ENCODE data around the gene ARHGDIG. TPM values are rescaled to one million over a fixed set of nuclear protein-coding genes. Genes with fewer than 3 reads are reported as not detected.

The ARHGDIG gene
- total and polyA plus RNA-seq, 12 donors: 0.23 to 3.5 (median 0.88) TPM; not detected in 3

DNA sequence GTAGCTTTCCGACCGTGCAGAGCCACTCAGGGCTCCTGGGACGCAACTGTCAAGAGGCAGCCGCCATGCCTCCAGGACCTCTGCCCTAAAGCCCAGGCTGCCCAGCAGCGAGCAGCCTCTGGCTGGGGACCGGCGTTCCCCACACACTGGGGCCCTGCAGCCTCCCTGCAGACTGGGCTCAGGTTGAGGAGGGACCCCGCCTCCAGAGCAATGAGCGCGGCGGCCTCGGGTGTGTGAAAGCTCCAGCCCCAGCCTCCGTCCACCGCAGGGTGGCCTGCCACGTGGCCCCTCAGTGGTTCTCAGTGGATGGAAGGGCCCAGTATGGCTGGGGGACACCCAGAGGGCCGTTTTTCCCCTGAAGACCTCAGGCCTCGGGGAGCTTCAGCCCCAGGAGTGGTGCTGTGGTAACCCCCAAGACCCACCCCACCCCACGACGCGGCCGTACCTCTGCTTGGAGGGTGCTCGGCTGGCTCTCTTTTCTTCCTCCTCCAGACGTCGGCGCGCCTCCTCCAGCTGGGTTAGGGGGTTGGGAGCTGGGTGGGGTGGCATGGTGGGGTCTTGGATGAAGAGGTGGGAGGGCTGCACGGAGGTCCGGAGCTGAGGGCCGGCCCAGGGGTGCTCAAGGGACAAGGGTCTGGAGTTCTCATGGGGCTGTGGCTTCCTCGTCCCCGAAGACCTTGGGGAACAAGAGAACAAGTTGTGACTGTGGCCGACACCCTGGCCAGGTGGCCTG lies 12.8 kb downstream of the ARHGDIG start:
- Histone ChIP-seq H3K4me3 (no peak overlapping the region), H3K4me1 (replicated peaks in 1 of 2) (no peaks in the 10 kb centered on the region), H3K27ac (no peak overlapping the region), H3K9me3 (replicated peaks in 1 of 3) (no peaks in the 10 kb centered on the region), H3K27me3 (no peaks in the 10 kb centered on the region), H3K36me3 (replicated peaks in 1 of 2) (peaks cover 0 to 42% of the 10 kb centered on the region in 2 donors)
- TF ChIP-seq POLR2A (IDR thresholded peaks at IDR 0.05) (no peak), CTCF (IDR thresholded peaks at IDR 0.05) (no peak)
- no peak for DNase-seq
- 91 to 93% (median 92%) methylated on average over 18 to 32 of the region's 32 CpGs for WGBS, 4 donors
- intact Hi-C loops (cut with DNase I): no loop called here

- Histone ChIP-seq H3K36me3 (replicated peaks in 1 of 2) (peaks cover 0 to 26% of the 10 kb centered on the region in 2 donors), H3K4me3 (no peak overlapping the region), H3K9me3 (replicated peaks in 1 of 3) (no peaks in the 10 kb centered on the region), H3K27ac (no peak overlapping the region), H3K27me3 (no peaks in the 10 kb centered on the region), H3K4me1 (replicated peaks in 1 of 2) (no peaks in the 10 kb centered on the region)
- WGBS, 4 donors: 93 to 100% (median 95%) methylated on average over 9 to 14 of the region's 14 CpGs; no CpG with 5 or more reads in 1 of the 4 donors
- TF ChIP-seq POLR2A (IDR thresholded peaks at IDR 0.05) (no peak), CTCF (IDR thresholded peaks at IDR 0.05) (no peak)
- intact Hi-C loops (cut with DNase I): no loop called here
- no peak for DNase-seq
Measured at GRCh38 chr16:296276-296675, 15.9 kb downstream of the ARHGDIG start.

DNA sequence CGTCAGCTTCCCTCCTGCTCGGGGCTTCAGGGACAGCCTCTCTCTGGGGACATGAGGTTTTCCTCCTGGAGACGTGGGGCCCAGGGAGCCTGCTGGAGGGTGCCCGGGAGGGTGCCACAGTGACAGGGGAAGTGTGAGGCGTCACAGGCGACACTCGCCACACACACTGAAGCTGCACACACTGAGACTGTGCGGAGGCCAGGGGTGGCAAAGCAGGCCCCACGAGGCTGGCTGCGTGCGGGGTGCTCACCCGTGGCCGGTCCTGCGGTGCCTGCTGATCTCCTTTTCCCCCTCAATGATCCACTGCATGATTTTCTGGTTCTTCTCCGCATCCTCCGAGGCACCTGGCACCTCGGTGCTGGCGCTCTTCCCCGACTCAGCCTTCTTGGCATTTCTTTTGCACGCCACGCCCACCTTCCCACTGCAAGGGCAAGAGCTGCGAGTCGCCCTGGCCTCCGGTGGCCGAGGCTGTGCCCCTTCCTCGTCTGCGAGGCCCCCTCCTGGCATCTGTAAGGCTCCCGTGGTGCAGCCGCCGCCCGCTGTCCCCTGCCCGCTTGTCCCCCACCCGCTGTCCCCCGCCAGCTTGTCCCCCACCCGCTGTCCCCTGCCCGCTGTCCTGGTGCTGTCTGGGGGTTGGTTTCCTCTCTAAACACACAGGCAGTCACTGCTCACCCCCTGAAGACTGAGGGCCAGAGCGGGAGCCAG lies 16.6 kb downstream of the ARHGDIG start:
- no peak overlapping the region for H3K27ac ChIP-seq
- intact Hi-C loops (cut with DNase I): no loop called here
- peaks cover 0 to 25% of the 10 kb centered on the region in 2 donors for H3K36me3 ChIP-seq (replicated peaks in 1 of 2)
- no peak overlapping the region for H3K4me3 ChIP-seq
- no peaks in the 10 kb centered on the region for H3K9me3 ChIP-seq (replicated peaks in 1 of 3)
- TF ChIP-seq POLR2A (IDR thresholded peaks at IDR 0.05) (no peak), CTCF (IDR thresholded peaks at IDR 0.05) (no peak)
- no peaks in the 10 kb centered on the region for H3K27me3 ChIP-seq
- WGBS, 4 donors: 91 to 95% (median 92%) methylated on average over 29 to 37 of the region's 37 CpGs
- no peak for DNase-seq
- H3K4me1 ChIP-seq (replicated peaks in 1 of 2): no peaks in the 10 kb centered on the region

GRCh38 chr16:297832-298231 lies 17.4 kb downstream of the ARHGDIG start:
- Histone ChIP-seq H3K9me3 (replicated peaks in 1 of 3) (no peaks in the 10 kb centered on the region), H3K27me3 (no peaks in the 10 kb centered on the region), H3K4me1 (replicated peaks in 1 of 2) (no peaks in the 10 kb centered on the region), H3K4me3 (no peak overlapping the region), H3K36me3 (replicated peaks in 1 of 2) (peaks cover 0 to 16% of the 10 kb centered on the region in 2 donors), H3K27ac (no peak overlapping the region)
- DNase-seq: no peak
- 93 to 100% (median 94%) methylated on average over 7 to 32 of the region's 32 CpGs; no CpG with 5 or more reads in 1 of the 4 donors for WGBS, 4 donors
- TF ChIP-seq POLR2A (IDR thresholded peaks at IDR 0.05): no peak
- no peak for TF ChIP-seq CTCF (IDR thresholded peaks at IDR 0.05)
- intact Hi-C loops (cut with DNase I): no loop called here
